Activated naive CD8-positive, alpha-beta T cell treated with anti-CD3 and anti-CD28 coated beads for 36 hours (primary cell): Measurements from ENCODE around the gene ST6GALNAC2. TPM values are rescaled to one million over a fixed set of nuclear protein-coding genes. Genes with fewer than 3 reads are reported as not detected.
"Not testable (repeated sequence)": the region's sequence is repeated elsewhere in the genome, so short reads cannot be mapped to it uniquely, and the experiment has no call there.

ENCODE experiments used
- DNase-seq: peaks from one replicate; pipeline ENCODE4 v3.0.0; 2021
- H3K27ac Mint-ChIP-seq: one replicate; pipeline ENCODE4 v1.8.0; 2022; ENCODE audit warnings: mild to moderate bottlenecking, moderate library complexity, mixed read lengths
- H3K27me3 Mint-ChIP-seq: one replicate; pipeline ENCODE4 v1.8.0; 2022; ENCODE audit warnings: mild to moderate bottlenecking, mixed read lengths
- H3K36me3 Mint-ChIP-seq: one replicate; pipeline ENCODE4 v1.8.0; 2021; ENCODE audit warnings: mild to moderate bottlenecking, mixed read lengths
- H3K4me1 Mint-ChIP-seq: one replicate; pipeline ENCODE4 v1.8.0; 2021; ENCODE audit warnings: mixed read lengths
- H3K4me3 Mint-ChIP-seq: one replicate; pipeline ENCODE4 v1.8.0; 2022; ENCODE audit warnings: mild to moderate bottlenecking, moderate library complexity, mixed read lengths
- H3K9me3 Mint-ChIP-seq: one replicate; pipeline ENCODE4 v1.8.0; 2022; ENCODE audit warnings: mixed read lengths
- total RNA-seq, 2 experiments: library from RNA; stranded (reverse); gene quantifications; one replicate each; pipeline ENCODE4 v1.2.3, GENCODE V29; 2021

ST6GALNAC2 gene
- total RNA-seq, 2 experiments from 2014 or later, result not detected

- H3K36me3 Mint-ChIP-seq, result peaks cover 25% of the 10 kb centered on the region
- H3K4me1 Mint-ChIP-seq, result peaks cover 26% of the 10 kb centered on the region
- no peaks in the 10 kb centered on the region for H3K27me3 Mint-ChIP-seq
- DNase-seq, result no peak
- no peak overlapping the region for H3K27ac Mint-ChIP-seq
- no peaks in the 10 kb centered on the region for H3K9me3 Mint-ChIP-seq
- no peak overlapping the region for H3K4me3 Mint-ChIP-seq
Measured at GRCh38 chr17:76568811-76569221, 16.8 kb downstream of the ST6GALNAC2 start.

- Mint-ChIP-seq H3K9me3 (no peaks in the 10 kb centered on the region), H3K27ac (no peak overlapping the region), H3K4me3 (no peak overlapping the region), H3K27me3 (no peaks in the 10 kb centered on the region), H3K36me3 (peaks cover 32% of the 10 kb centered on the region), H3K4me1 (peaks cover 33% of the 10 kb centered on the region)
- no peak for DNase-seq
Measured at GRCh38 chr17:76567634-76568432, 17.8 kb downstream of the ST6GALNAC2 start.

- Mint-ChIP-seq H3K27me3 (no peaks in the 10 kb centered on the region), H3K27ac (peak overlapping the region; percentile 65), H3K9me3 (no peaks in the 10 kb centered on the region), H3K4me3 (peak overlapping the region; percentile 32), H3K36me3 (peaks cover 37% of the 10 kb centered on the region), H3K4me1 (peaks cover 39% of the 10 kb centered on the region)
- DNase-seq, result no peak
Measured at GRCh38 chr17:76566988-76567431, 18.6 kb downstream of the ST6GALNAC2 start.

- DNase-seq, result no peak
- H3K4me3 Mint-ChIP-seq, result no peak overlapping the region
- peaks cover 43% of the 10 kb centered on the region for H3K4me1 Mint-ChIP-seq
- H3K9me3 Mint-ChIP-seq, result no peaks in the 10 kb centered on the region
- peaks cover 41% of the 10 kb centered on the region for H3K36me3 Mint-ChIP-seq
- H3K27me3 Mint-ChIP-seq, result no peaks in the 10 kb centered on the region
- peak overlapping the region; percentile 65 for H3K27ac Mint-ChIP-seq
Measured at GRCh38 chr17:76566613-76566943, 19.1 kb downstream of the ST6GALNAC2 start.

- Mint-ChIP-seq H3K27ac (peak overlapping the region; percentile 23), H3K9me3 (no peaks in the 10 kb centered on the region), H3K4me1 (peaks cover 49% of the 10 kb centered on the region), H3K27me3 (no peaks in the 10 kb centered on the region), H3K36me3 (peaks cover 47% of the 10 kb centered on the region), H3K4me3 (no peak overlapping the region)
- no peak for DNase-seq
Measured at GRCh38 chr17:76565728-76566612, 19.7 kb downstream of the ST6GALNAC2 start.

GRCh38 chr17:76564991-76565727 is 20.5 kb downstream of the ST6GALNAC2 start:
- not testable (repeated sequence) for H3K4me3 Mint-ChIP-seq, DNase-seq, H3K9me3 Mint-ChIP-seq, H3K27me3 Mint-ChIP-seq
- Mint-ChIP-seq H3K36me3 (peaks cover 51% of the 10 kb centered on the region), H3K27ac (peak overlapping the region; percentile 23), H3K4me1 (peaks cover 57% of the 10 kb centered on the region)

GRCh38 chr17:76563359-76563758 is 22.3 kb downstream of the ST6GALNAC2 start:
- not testable (repeated sequence) for H3K27me3 Mint-ChIP-seq, H3K4me3 Mint-ChIP-seq, H3K9me3 Mint-ChIP-seq, DNase-seq
- Mint-ChIP-seq H3K4me1 (peaks cover 69% of the 10 kb centered on the region), H3K36me3 (peaks cover 68% of the 10 kb centered on the region), H3K27ac (peak overlapping the region; percentile 76)

- Mint-ChIP-seq H3K4me3 (peak overlapping the region; percentile 40), H3K36me3 (peaks cover 73% of the 10 kb centered on the region), H3K9me3 (no peaks in the 10 kb centered on the region), H3K4me1 (peaks cover 65% of the 10 kb centered on the region), H3K27me3 (peaks cover under 1% of the 10 kb centered on the region), H3K27ac (peak overlapping the region; percentile 76)
- no peak for DNase-seq
Measured at GRCh38 chr17:76562734-76563148, 22.9 kb downstream of the ST6GALNAC2 start.

- Mint-ChIP-seq H3K27me3 (peaks cover 6% of the 10 kb centered on the region), H3K36me3 (peaks cover 76% of the 10 kb centered on the region), H3K4me1 (peaks cover 57% of the 10 kb centered on the region), H3K4me3 (peak overlapping the region; percentile 58), H3K9me3 (no peaks in the 10 kb centered on the region), H3K27ac (peak overlapping the region; percentile 72)
- no peak for DNase-seq
Measured at GRCh38 chr17:76561799-76562268, 23.8 kb downstream of the ST6GALNAC2 start.

- peaks cover 58% of the 10 kb centered on the region for H3K4me1 Mint-ChIP-seq
- H3K36me3 Mint-ChIP-seq, result peaks cover 76% of the 10 kb centered on the region
- H3K27ac Mint-ChIP-seq, result peak overlapping the region; percentile 82
- H3K27me3 Mint-ChIP-seq, result peaks cover 6% of the 10 kb centered on the region
- no peak for DNase-seq
- H3K4me3 Mint-ChIP-seq, result peak overlapping the region; percentile 100
- H3K9me3 Mint-ChIP-seq, result no peaks in the 10 kb centered on the region
Measured at GRCh38 chr17:76561332-76561731, 24.3 kb downstream of the ST6GALNAC2 start.

GRCh38 chr17:76560877-76561221 is 24.8 kb downstream of the ST6GALNAC2 start:
- Mint-ChIP-seq H3K27ac (peak overlapping the region; percentile 82), H3K36me3 (peaks cover 71% of the 10 kb centered on the region), H3K4me1 (peaks cover 54% of the 10 kb centered on the region), H3K27me3 (peaks cover 6% of the 10 kb centered on the region), H3K4me3 (peak overlapping the region; percentile 100), H3K9me3 (no peaks in the 10 kb centered on the region)
- DNase-seq, result no peak

- peaks cover 66% of the 10 kb centered on the region for H3K36me3 Mint-ChIP-seq
- peak overlapping the region; percentile 100 for H3K4me3 Mint-ChIP-seq
- peak overlapping the region; percentile 82 for H3K27ac Mint-ChIP-seq
- H3K9me3 Mint-ChIP-seq, result no peaks in the 10 kb centered on the region
- peaks cover 52% of the 10 kb centered on the region for H3K4me1 Mint-ChIP-seq
- no peak for DNase-seq
- H3K27me3 Mint-ChIP-seq, result peaks cover 6% of the 10 kb centered on the region
Measured at GRCh38 chr17:76560036-76560876, 25.4 kb downstream of the ST6GALNAC2 start.

- H3K4me1 Mint-ChIP-seq, result peaks cover 49% of the 10 kb centered on the region
- H3K9me3 Mint-ChIP-seq, H3K27me3 Mint-ChIP-seq, DNase-seq: not testable (repeated sequence)
- peak overlapping the region; percentile 100 for H3K4me3 Mint-ChIP-seq
- peak overlapping the region; percentile 100 for H3K27ac Mint-ChIP-seq
- H3K36me3 Mint-ChIP-seq, result peaks cover 61% of the 10 kb centered on the region
Measured at GRCh38 chr17:76559460-76559859, 26.2 kb downstream of the ST6GALNAC2 start.
